GM15510 (cell line): Measurements from ENCODE around the gene MRPS6.

Source experiments
- POLR2A ChIP-seq: IDR thresholded peaks from 3 replicates; pipeline ENCODE4 v1.6.1; 2011; ENCODE audit warnings: borderline replicate concordance; ENCODE audit not compliant: insufficient read length; ENCODE audit errors: extremely low read depth

MRPS6 gene

GRCh38 chr21:34131586-34131985 is 58.2 kb downstream of the MRPS6 start:
- TF ChIP-seq POLR2A: no peak

- TF ChIP-seq POLR2A: no peak
Observed at GRCh38 chr21:34132202-34132601, 58.8 kb downstream of the MRPS6 start.

- TF ChIP-seq POLR2A: no peak
Observed at GRCh38 chr21:34132926-34133325, 59.5 kb downstream of the MRPS6 start.

DNA sequence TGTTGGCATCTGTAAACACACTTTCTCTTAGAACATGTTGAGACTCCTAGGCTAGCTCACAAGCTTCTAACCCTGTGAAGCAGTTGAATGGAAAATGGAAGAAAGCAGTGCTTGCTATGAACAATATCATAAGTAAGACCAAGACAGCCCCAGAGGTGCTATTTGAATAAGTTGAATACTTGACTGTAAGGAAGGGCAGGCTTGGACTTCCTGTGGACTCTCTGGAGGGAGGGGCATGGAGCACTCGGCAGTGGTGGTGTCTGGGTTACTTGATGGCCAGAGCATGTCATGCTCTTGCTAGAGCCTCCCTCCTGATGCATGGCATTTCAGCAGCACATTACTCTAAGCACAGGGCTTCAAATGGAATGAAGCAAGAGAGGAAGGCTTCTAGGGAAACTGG is 60.0 kb downstream of the MRPS6 start:
- no peak for TF ChIP-seq POLR2A

DNA sequence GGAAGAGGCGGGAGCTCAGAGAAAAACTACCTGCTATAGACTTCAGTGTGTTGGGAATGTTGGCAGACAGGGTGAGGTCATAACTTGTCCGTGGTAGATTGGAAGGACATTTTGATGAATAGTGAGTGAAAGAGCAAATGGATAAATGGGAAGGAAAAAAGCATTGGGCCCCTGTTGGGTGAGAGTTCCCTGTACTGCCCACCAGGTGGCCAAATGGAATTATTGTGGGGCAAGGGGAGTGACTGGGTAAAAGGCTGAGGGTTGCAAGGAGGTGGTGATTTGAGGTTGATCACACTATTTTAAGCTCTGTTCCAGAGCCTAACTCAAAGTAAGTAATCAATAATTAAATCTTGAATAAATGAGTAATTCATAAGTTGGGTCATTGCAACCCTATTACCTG is 60.4 kb downstream of the MRPS6 start:
- TF ChIP-seq POLR2A: no peak

GRCh38 chr21:34135330-34135729 is 62.0 kb downstream of the MRPS6 start:
- TF ChIP-seq POLR2A: no peak

DNA sequence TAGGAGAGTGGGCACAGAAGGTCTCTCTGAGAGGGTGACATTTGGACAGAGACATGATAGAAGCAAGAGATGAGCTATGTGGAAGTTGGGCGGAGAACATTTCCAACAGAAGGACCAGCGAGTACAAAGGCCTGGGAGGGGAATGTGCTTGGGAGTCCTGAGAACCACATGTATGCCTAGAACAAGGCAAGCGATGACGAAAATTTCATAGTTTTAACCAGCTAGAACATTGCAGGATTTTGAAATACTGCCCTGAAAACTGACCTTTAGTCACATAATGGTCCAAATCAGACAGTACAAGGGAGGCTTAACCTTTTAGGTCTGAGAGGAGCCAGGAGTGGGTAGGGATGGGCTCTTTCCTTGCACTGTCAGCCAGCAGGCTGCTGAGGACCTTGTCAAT is 68.0 kb downstream of the MRPS6 start:
- no peak for TF ChIP-seq POLR2A

GRCh38 chr21:34143685-34144182 is 70.4 kb downstream of the MRPS6 start:
- TF ChIP-seq POLR2A: no peak

DNA sequence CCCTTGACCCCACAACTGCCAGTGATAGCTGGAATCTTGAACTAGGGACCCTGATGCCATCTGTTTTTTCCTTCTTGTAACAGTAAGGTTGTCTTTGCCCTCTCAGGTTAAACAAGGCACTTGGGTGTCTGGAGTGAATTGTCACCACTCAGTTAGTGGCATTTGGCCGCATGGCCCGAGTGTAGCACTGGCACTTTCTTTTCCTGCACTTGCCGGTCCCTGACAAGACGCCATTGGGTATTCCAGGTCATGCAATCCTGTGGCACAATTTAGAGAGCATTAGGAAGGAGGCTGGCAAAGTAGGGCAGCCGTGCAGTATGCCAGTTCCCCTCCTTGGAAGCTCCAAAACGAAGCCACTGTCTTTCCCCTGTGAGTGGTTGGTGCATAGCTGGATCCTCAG is 70.8 kb downstream of the MRPS6 start:
- TF ChIP-seq POLR2A: no peak

DNA sequence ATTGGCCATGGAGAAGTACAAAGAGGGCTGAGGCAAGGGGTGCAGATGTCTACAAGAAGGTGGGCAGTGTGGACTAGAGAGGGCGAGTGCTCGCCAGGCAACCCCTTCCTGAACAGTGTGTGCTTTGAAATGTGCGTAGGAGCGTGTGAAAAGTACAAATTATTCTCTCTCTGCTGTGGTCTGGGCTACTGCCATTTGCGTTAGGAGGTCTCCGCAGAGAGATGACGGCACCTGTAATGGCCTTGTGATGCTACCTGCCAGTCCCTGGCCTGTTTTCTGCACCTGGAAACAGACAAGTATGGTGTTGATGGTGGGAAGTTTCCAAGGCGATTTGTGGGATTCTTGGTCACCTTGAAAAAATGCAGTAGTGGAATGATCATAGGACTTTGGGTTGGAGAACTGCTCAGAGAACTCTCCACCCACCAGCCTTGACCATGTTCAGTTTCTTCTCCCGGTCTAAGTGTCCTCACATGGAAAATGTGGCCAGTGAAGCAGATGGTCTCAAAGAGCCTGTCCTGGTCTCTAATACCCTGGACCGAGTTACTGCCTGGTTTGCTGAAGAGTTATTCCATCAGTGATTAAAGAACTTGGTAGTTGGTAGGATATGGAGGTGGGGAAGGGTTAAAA is 74.5 kb downstream of the MRPS6 start:
- no peak for TF ChIP-seq POLR2A

DNA sequence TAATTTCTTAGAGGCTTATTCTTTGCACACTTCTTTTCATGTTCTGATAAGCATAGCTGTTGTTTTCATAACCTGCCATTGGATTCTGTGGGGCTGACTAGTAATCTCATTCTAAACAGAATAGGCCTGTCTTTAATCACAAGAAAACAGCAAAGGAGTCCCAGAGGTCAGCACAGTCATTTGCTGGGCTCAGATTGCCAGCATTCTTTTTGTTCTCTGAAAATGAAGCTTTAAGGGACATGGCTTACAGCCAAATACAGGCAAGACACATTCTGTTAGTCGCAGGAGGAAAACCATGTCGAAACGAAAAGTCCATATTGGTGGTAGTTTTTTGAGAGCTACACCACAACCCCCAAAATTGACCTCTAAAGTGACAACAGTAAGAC is 75.0 kb downstream of the MRPS6 start:
- TF ChIP-seq POLR2A: no peak

- no peak for TF ChIP-seq POLR2A
Observed at GRCh38 chr21:34148826-34149558, 75.6 kb downstream of the MRPS6 start.

DNA sequence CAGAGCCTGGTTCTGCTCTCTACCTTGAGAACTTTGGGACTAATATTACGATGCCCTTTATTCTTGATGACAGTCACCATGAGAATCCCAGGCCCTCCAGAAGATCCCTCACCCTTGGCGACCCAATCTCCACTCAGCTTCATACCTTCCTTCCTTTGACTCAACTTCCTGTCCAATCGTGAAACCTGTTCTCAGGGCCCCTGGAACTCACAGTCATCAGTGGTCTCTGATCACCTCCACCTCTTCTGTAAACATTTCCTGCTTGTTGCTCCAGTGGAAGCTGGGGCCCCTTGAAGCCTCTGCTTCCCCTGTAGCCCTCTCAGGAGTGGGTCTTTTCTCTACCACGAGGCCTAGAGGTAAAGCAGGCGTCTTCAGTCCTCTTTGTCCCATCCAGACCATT is 79.1 kb downstream of the MRPS6 start:
- no peak for TF ChIP-seq POLR2A

GRCh38 chr21:34154878-34155277 is 81.5 kb downstream of the MRPS6 start:
- TF ChIP-seq POLR2A: no peak

- no peak for TF ChIP-seq POLR2A
Observed at GRCh38 chr21:34156957-34157356, 83.6 kb downstream of the MRPS6 start.

- no peak for TF ChIP-seq POLR2A
Observed at GRCh38 chr21:34157521-34157920, 84.1 kb downstream of the MRPS6 start.
